GM21515 (cell line): Measurements from ENCODE around the gene GRIN3B.
A peak's percentile ranks its signal among the peaks of the same experiment; 100 is the strongest.

Experiments
- ATAC-seq: cut with Tn5 transposase; IDR thresholded peaks from one replicate; pipeline ENCODE4 v1.9.1; 2021; ENCODE audit not compliant: unreplicated experiment

GRIN3B gene

DNA sequence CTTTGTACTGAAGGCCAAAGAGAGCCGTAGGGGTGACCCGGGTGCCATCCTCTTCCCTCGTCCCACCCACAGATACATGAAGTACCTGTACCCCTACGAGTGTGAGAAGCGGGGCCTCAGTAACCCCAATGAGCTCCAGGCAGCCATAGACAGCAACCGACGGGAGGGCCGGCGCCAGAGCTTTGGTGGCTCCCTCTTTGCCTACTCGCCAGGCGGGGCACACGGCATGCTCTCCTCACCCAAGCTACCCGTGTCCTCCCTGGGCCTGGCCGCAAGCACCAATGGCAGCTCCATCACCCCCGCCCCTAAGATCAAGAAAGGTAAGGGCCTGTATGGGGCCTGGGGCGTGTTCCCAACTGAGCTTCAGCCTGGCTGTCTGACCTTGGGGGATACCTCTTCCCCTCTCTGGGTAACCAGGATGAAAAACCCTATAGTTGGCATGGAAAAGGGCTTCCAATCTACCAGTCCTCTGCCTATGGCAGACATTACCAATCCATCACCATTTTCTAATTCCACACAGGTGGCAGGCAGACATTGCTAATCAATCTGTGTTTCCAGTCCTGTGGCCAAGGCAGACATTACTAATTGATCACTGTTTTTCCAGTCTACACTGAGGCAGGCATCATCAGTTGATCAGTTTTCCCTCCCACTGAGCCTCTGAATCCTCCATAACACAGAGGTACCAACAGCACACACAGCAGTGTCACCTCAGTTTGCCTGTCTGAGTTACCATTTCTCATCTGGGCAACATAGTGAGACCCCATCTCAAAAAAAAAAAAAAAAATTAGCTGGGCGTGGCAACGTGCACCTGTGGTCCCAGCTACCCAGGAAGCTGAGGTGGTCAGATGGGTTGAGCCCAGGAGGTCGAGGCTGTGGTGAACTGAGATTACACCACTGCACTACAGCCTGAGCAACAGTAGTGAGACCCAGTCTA lies 35.2 kb upstream of the GRIN3B start:
- ATAC-seq: no peak

DNA sequence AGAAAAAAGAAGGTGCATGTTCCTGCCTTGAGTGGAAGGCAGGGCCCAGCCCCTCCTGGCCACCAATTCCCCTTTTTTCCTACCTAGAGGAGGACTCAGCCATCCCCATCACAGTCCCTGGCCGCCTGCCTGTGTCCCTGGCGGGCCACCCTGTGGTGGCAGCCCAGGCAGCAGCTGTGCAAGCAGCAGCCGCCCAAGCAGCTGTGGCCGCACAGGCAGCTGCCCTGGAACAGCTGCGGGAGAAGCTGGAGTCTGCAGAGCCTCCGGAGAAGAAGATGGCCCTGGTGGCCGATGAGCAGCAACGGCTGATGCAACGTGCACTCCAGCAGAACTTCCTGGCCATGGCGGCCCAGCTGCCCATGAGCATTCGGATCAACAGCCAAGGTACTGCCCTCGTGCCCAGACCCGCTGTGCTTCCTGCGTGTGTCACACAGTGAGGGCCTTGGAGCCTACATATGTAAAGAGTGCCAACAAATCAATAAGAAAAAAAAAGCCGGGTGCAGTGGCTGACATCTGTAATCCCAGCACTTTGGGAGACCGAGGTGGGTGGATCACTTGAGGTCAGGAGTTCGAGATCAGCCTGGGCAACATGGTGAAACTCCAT lies 33.6 kb upstream of the GRIN3B start:
- ATAC-seq: no peak

DNA sequence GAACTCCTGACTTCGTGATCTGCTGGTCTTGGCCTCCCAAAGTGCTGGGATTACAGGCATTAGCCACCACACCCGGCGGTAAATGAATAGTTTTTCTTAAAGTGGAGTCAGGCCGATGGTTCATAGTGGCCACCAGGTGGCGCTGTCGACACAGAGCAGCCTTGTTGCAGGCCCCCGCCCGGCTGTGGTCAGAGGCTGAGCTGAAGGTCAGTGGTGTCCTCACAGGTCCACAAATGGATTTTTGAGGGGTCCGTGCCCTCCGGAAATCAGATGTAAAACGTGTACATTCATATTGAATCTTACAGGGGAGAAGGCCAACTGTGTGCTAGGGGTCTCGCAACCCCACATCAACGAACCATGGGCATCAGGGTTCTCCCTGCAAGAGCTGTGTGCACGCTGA lies 29.5 kb upstream of the GRIN3B start:
- no peak for ATAC-seq

DNA sequence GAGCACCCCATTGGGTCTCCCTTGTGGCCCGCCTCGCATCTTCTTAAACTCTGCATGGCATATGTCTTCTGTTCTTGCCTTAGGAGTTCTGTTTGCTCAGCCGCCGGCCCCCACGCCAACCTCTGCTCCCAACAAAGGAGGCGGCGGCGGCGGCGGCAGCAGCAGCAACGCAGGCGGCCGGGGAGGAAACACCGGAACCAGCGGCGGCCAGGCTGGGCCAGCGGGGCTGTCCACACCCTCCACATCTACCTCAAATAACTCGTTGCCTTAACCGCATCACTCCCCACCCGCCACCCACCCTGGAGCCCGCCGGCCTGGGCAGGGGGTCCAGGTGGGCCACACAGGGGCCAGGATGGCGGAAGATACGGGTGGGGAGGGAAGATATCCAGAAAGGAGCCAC lies 28.4 kb upstream of the GRIN3B start:
- no peak for ATAC-seq

DNA sequence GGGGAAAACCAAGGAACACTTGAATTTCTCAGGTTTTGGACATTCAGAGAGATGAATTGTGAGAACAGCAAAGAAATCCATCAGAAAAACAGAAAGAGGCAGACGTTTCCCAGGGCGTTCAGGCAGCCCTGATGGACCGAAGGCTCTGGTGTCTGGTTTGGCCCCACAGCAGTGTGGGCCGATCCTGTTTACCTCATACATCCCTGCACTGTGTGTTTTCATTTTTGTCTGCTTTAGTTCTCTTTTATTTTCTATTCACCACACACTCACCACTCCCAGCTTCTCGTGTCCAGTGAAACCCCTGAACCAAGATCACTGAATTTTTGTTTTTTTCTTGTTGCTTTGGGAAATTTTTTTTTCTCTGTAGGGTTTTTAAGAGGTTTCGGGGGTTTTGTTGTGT lies 27.9 kb upstream of the GRIN3B start:
- ATAC-seq: no peak

DNA sequence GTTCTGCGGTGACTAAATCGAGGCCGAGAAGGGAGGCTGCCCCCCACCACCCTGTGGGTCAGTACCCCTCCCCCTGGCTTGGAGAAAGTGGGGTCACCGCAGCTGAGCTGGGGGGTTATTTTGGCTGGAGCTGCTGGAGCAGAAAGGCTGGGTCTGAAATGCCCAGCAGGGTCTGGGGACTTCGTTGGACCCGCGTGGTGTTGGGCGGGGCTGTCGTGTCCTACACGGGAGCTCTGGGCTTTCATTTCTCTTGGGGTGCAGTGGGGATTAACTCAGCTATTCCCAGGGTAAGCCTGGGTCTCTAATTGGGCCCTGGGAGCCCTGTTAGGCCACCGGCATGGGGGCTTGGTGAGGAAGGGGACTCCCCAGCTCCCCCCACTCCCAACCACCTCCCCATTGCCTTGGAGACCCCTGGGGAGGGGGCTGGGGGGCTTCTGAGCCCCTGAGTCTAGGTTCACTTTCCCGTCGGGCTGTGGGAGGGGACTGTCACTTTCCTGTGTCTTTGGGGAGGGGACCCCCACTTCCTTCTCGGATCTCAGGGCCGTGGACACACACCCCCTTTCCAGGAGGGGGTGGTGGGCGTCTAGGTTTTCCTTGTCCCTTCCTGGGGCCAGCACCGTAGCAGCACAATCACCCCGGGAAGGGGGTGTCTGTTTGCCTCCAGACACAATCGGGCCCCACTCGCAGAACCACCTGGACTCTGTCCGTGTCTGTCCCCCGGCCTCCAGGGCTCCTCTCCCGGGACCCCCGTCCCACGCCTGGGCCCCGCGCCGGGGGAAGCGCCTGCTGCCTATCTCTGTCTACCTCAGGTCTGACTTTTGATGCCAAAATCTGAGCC lies 26.3 kb upstream of the GRIN3B start:
- no peak for ATAC-seq

DNA sequence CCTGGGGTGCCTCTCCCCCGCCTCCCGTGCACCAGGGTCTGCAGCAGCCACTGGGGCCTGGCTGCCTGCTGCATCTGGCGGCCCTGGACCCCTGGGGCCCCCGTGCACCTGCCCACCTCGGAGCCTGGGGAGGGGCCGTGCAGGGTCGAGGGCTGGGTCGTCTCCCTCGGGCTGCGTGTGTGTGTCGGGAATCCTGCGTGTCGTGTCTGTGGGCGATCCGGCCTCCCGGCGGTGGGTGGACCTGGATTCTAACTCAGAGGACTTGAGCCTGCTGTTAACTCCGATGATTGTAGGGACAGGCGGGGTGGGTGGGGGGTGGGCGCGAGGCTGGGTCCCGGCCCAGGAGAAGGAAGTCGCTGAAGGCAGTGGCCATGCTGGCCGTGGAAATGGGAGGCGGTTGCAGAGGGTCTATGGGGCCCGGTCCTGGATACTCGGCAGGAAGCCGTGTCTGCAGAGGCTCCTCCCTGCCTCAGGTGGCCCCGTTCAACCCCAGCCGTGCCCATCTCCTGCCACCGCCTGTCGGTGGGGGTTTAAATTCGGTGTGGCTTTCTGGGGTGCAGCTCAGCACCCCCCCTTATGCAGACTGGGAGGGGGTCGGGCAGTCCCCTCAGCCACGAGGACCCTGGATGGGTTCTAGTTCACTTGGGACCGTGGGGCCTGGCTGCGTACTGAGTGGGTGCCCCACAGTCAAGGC lies 25.5 kb upstream of the GRIN3B start:
- no peak for ATAC-seq

DNA sequence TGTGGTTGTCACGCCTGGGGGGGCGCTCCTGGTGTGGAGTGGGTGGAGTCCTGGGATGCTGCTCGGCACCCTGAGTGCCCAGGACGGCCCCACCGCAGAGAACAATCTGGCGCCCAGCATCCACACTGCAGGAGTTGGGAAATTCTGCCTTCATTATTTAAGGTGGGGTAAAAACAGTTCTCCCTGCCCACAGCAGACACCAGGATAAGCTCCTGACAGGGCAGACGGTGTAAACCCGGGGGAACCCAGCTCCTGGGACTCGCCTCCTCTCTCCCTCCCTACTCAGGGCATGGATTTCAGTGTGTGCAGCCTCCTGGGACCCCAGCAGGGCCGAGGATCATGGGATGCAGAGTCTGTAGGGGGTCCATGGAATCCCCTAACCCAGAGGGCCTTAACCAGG lies 23.7 kb upstream of the GRIN3B start:
- ATAC-seq: no peak

DNA sequence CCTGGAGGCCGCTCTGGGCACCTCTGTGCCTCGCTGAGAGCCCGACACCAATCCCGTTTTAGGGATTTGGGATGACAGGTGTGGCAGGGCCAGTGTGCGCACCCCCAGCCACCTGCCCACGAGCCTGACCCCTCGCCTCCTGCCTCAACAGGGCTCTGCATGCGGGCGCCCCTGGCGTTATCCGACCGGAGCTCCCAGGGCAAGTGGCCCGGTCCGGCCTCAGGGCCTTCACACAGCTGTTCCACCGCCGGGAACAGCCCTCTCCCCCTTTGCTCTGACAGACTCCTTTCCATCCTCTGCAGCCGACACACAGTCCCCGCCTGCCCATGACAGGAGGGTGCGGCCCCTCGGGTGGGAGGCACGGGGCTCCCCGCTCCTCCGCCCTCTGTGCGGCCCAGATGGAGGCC lies 23.2 kb upstream of the GRIN3B start:
- ATAC-seq: no peak

DNA sequence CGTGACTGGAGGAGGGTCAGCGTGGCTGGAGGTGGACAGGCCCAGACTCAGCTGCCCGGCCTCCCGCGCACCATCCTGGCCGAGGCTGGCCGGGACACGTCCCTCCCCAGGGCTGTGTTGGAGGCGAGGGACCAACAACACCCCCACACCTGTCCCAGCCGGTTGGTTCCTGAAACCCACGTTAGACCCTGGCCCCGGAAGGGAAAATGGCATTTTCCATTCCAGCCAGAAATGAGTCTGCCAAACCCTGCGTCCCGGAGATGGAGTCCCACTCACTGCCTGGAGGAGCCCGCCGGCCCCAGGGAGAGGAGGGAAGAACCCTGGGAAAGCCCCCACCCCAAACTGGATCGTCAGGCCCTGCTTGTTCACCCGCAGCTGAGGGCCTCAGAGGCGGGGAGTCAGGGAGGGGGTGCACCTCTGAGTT lies 20.9 kb upstream of the GRIN3B start:
- no peak for ATAC-seq

DNA sequence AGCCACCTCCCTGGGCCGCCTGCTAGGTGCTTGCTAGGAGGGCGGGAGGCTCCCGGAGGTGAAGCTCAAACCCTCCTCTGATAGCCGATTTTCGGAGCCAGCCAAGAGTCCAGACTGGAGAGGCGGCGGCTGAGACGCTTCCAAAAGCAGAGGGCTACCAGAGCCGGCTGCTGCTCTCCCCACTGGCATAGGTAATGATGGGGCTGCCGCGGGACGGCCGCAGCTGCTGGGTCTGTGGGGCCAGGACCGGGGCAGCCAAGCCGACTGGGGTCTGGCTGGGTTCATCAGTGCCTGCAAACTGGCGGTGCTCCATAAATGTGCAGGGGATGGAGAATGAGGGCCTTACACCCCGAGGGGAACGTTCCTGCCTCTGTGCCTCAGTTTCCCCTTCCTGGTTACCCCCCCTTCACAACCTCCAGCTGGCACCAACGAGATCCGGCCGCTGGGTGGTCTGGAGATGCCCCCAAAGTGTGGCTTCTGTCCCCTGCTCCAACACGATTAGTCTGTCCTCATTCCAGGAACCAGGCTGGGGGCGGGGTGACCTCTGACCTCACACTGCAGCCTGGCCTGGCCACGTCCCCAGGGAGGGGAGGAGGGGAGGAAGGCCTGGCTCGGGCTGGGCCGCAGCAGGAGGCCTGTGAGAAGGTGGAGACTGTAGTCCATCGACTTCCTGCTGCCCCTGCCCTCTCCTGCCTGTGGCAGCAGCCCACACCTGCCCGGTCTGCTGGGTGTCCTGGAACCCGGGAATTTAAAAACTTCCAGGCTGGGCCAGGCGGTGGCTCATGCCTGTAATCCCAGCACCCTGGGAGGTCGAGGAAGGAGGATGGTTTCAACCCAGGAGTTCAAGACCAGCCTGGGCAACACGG lies 19.9 kb upstream of the GRIN3B start:
- no peak for ATAC-seq

DNA sequence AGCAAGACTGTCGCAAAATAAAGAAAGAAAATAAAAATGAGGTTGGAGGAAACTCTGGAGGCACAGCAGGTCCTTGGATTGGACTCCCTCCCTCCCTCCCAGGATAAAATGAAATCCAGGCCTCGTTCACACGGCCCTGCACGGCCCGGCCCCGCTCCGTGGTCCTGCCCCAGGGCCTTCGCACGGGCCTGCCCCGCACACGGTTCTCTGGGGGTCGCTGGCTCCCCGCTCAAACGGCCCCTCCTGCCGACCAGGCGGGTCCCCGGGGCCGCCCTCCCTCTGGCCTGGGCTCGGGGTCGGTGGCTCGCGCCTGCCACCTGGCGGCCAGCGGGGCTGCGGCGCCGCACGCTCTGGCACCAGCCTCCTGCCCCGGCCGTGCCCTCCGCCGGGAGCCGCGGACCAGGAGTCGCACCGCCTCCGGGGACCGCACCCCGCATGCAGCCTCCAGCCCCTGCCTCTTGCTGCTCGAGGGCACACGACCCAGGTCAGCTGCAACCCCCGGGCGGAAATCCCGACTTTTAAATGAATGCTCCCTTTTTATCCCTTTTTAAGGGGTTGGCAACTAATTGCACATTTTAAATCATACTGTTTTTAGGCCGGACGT lies 17.6 kb upstream of the GRIN3B start:
- ATAC-seq: peak; percentile 54

DNA sequence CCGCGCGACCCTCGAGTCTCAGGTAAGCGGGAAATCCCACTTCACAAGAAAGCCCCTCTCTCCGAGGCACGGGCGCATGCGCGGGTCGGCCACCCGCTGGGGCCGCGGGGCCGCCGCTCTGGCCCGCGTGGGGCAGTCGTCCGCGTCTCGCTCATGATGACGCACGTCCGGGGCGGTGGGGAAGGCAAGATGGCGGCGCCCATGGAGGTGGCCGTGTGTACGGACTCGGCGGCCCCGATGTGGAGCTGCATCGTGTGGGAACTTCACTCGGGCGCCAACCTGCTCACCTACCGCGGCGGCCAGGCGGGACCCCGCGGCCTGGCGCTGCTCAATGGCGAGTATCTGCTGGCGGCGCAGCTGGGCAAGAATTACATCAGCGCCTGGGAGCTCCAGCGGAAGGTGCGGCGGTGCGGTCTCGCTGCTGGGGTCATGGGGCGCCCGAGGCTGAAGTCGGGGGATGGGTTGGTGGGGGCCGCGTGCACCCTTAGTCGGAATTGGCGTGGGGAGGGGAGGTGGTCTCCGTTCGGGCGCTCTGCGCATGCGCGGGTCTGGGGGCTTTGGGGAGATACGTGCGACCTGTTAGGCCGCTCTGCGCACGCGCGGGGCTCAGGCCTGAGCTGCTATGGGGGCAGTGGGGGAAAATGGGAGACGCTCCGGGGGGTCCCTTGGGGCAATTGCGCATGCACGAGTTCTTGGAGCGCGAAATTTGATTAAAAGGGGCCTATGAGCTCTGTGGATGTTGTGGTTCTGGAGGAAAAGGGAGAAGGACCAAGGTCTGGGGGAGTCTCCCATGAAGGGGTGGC lies 15.9 kb upstream of the GRIN3B start, which contains the start of gene WDR18:
WDR18 (plus strand) TSS at position 181 of the 803 bp plus-strand sequence; CDS start at position 190, 9 bp downstream.
- peak; percentile 57 for ATAC-seq

DNA sequence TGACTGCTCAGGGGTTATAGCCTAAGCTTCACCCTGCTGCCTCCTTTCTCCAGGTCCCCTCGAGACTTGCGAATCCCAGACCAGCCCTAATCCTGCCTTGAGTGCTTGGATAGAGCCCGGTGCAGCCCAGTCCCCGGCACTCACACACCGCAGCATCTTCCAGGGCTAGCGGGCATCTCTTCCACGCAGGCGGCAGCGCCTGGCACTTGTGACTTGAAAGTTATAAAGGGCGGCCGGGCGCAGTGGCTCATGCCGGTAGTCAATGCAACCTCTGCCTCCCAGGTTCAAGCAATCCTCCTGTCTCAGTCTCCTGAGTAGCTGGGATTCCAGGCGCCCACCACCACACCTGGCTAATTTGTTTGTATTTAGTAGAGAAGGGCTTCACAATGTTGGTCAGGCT lies 14.1 kb upstream of the GRIN3B start:
- no peak for ATAC-seq

DNA sequence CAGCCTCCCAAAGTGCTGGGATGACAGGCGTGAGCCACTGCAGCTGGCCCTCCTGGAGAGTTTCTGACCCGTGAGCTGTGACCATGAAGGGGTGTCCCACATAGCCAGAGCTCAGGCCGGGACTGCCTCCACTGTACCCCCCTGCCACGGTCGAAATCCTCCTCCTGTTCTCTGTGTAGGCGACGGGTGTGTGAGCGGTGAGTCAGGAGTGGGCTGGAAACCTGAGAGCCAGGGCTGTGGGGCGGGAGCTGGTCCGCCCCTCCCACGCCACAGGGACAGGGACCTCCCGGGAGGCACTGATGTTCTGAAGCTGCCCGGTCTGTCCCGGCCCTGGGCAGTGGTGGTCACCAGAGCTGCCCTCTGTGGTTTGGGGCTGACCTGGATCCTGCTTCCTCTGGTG lies 12.1 kb upstream of the GRIN3B start:
- ATAC-seq: no peak

DNA sequence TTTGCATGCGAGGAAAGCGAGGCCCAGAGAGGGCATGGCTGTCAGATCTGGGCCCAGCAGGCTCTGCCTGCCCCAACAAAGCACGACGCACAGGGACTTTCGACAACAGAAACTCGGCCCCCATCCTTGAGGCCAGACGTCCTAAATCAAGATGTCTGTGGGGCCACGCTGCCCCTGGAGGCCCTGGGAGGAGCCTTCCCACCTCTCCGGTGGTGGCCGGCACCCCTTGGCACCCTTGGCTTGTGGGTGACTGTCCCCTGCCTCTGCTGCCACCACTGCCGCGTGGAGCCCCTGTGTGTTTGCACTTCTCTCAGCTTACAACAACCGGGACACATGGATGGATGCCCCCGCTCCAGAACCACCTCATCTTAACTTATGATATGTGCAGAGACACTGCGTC lies 11.7 kb upstream of the GRIN3B start:
- no peak for ATAC-seq

DNA sequence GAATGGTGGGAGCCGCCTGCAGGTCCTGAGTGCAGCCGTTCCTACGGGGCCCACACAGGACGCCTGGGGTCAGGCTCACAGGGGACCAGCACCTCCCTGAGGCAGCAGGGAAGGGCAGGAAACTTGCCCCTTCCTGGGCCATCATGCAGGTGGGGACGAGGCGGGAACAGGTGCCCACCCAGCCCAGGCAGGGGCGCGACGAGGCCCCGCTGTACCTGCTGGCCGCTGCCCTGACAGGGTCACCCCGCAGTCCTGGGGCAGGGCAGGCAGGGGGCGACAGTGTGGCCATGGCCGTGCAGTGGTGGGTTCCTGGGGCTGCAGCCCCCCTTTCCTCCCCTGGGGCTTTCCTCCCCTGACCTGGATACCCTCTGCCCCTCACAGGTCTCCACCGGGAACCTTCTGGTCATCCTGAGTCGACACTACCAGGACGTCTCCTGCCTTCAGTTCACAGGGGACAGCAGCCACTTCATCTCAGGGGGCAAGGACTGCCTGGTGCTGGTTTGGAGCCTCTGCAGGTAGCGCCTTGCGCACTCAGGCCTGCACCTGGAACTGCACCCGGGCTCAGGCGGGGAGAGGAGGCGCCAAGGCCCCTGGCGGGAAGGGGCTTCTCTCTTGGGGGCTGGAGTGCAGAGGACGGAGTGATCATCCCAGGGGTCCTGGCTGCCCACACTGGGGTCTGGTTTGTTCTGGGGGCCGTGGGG lies 10.7 kb upstream of the GRIN3B start:
- ATAC-seq: no peak

DNA sequence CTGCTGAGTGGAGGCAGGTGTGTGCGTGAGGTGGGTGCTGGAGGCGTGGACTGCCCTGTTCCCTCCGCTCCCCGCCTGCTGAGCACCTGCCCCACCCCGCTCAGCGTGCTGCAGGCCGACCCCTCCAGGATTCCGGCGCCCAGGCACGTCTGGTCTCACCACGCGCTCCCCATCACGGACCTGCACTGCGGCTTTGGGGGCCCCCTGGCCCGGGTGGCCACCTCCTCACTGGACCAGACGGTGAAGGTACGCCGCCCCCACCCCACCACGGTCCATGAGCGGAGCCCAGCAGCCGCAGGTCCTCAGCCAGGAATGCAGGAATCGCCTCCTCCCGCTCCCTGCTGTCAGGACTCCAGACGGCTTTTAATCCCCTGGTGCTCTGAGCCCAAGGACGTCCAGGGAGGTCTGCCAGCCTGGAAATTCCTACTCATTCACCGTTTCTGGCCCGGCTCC lies 10.1 kb upstream of the GRIN3B start:
- ATAC-seq: no peak
